Smooth muscle cell of the brain vasculature (primary cell): ENCODE data around the gene DIP2C.

Experiments used
- DNase-seq: peaks from one replicate; pipeline ENCODE4 v3.0.0-alpha.2; 2012; ENCODE audit warnings: low read depth, low spot score

The DIP2C gene

GRCh38 chr10:627032-627992 is 62.2 kb downstream of the DIP2C start:
- DNase-seq, result no peak

- no peak for DNase-seq
Observed at GRCh38 chr10:625751-626711, 63.4 kb downstream of the DIP2C start.

- DNase-seq, result no peak
Observed at GRCh38 chr10:625333-625696, 64.2 kb downstream of the DIP2C start.

GRCh38 chr10:624605-625332 is 64.7 kb downstream of the DIP2C start:
- peak; percentile 57 for DNase-seq

- DNase-seq, result no peak
Observed at GRCh38 chr10:624312-624604, 65.2 kb downstream of the DIP2C start.

GRCh38 chr10:623477-624311 is 65.8 kb downstream of the DIP2C start:
- DNase-seq, result no peak

GRCh38 chr10:623014-623413 is 66.5 kb downstream of the DIP2C start:
- DNase-seq, result no peak

- DNase-seq, result no peak
Observed at GRCh38 chr10:621981-622740, 67.3 kb downstream of the DIP2C start.

GRCh38 chr10:621513-621912 is 68.0 kb downstream of the DIP2C start:
- no peak for DNase-seq

- no peak for DNase-seq
Observed at GRCh38 chr10:620971-621370, 68.5 kb downstream of the DIP2C start.

- no peak for DNase-seq
Observed at GRCh38 chr10:620417-620816, 69.1 kb downstream of the DIP2C start.

- no peak for DNase-seq
Observed at GRCh38 chr10:619710-620109, 69.8 kb downstream of the DIP2C start.

- DNase-seq, result no peak
Observed at GRCh38 chr10:618229-618989, 71.1 kb downstream of the DIP2C start.

- DNase-seq, result no peak
Observed at GRCh38 chr10:617471-617870, 72.0 kb downstream of the DIP2C start.

GRCh38 chr10:615583-616152 is 73.8 kb downstream of the DIP2C start:
- no peak for DNase-seq

GRCh38 chr10:614790-615582 is 74.5 kb downstream of the DIP2C start:
- no peak for DNase-seq

GRCh38 chr10:614139-614711 is 75.2 kb downstream of the DIP2C start:
- no peak for DNase-seq
